GM13976 (cell line): ENCODE results near the gene CA5B.
"Not testable (repeated sequence)": the region's sequence is repeated elsewhere in the genome, so short reads cannot be mapped to it uniquely, and the experiment has no call there.

Source experiments
- DNase-seq: peaks from one replicate; pipeline ENCODE4 v3.0.0; 2012; ENCODE audit warnings: low spot score
- CTCF ChIP-seq: IDR thresholded peaks from 2 replicates; pipeline ENCODE4 v1.5.1; 2012; ENCODE audit warnings: borderline replicate concordance, mild to moderate bottlenecking; ENCODE audit not compliant: insufficient read depth; ENCODE audit errors: extremely low read depth, missing control alignments, control extremely low read depth
- in situ Hi-C: fragments of 300-500 bp; cut with MboI; formaldehyde crosslinking; loops from one replicate; pipeline ENCODE4 v1.12.0; 2022; ENCODE audit warnings: low sequenced_read_pairs, mixed read lengths, inconsistent platforms; ENCODE audit not compliant: unreplicated experiment

The CA5B gene

DNA sequence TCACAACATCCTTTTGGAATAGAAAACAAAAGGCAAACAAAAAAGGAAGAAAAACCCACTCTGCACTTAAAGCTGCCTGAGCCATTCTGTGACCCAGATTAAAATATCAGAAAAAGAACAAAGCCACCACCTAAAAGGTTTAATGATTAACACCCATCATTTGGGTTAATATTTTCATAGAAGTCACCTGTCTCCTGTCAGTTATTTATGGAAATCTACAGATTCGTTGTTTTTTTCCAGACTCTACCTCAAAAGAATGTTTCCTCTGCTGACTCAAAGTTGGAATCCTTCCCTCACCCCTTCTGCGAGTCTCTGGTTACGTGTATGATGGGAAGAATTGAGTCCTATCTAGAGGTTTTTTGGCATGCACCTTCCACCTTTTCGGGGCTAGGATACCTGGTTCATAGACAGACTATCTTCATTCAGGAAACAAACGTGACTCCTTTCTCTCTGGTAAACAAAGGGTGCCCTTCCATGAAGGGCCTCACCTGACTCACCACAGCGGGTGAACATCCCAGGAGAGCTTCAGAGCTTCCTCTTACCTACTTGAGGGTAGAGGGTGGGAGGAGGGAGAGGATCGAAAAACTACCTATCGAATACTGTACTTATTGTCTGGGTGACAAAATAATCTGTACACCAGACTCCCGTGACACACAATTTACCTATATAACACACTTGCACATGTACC is 19.6 kb upstream of the CA5B start:
- DNase-seq: no peak
- in situ Hi-C loops: no loop called here
- TF ChIP-seq CTCF: no peak

GRCh38 chrX:15719324-15719968 is 18.6 kb upstream of the CA5B start:
- no peak for DNase-seq
- in situ Hi-C loops: no loop called here
- TF ChIP-seq CTCF: no peak

DNA sequence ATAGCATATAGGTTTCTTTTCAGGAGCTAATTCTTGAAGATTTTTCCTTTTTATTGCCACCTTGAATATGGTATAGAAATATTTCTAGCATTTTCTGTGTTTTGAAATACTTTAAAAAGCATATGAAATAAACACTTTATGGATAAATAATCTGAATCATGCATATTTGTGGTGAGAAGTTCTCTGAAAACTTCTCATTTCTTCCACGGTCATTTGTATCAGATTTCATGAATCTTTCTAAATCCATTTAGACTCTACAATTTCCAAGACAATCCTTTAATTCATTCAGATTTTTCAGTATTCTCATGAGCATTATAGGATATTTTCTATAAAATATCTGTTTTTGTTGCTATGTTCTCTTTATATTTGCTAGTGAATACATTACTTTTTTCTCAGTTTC is 16.2 kb upstream of the CA5B start:
- in situ Hi-C loops: no loop called here
- TF ChIP-seq CTCF: no peak
- DNase-seq: no peak

GRCh38 chrX:15723887-15724517 is 14.1 kb upstream of the CA5B start:
- TF ChIP-seq CTCF: no peak
- DNase-seq: no peak
- in situ Hi-C loops: no loop called here

DNA sequence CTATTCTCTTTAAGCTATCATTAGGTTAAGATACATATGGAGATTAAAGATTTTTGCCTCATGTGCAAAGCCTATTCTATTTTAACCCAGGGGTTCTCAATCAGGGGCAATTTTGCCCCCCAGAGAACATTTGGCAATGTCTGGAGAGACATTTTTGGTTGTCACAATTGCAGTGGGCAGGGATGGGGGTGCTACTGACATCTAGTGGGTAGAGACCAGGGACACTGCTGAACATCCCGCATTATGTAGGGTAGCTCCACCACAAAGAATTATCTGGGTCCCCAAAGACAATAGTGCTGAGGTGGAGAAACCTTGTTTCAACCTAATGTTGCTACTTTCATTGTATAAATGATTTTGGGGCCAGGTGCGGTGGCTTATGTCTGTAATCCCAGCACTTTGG is 13.2 kb upstream of the CA5B start:
- DNase-seq: no peak
- in situ Hi-C loops: no loop called here
- TF ChIP-seq CTCF: no peak

- DNase-seq, in situ Hi-C loops: not testable (repeated sequence)
Observed at GRCh38 chrX:15731368-15731767, 6.7 kb upstream of the CA5B start.

DNA sequence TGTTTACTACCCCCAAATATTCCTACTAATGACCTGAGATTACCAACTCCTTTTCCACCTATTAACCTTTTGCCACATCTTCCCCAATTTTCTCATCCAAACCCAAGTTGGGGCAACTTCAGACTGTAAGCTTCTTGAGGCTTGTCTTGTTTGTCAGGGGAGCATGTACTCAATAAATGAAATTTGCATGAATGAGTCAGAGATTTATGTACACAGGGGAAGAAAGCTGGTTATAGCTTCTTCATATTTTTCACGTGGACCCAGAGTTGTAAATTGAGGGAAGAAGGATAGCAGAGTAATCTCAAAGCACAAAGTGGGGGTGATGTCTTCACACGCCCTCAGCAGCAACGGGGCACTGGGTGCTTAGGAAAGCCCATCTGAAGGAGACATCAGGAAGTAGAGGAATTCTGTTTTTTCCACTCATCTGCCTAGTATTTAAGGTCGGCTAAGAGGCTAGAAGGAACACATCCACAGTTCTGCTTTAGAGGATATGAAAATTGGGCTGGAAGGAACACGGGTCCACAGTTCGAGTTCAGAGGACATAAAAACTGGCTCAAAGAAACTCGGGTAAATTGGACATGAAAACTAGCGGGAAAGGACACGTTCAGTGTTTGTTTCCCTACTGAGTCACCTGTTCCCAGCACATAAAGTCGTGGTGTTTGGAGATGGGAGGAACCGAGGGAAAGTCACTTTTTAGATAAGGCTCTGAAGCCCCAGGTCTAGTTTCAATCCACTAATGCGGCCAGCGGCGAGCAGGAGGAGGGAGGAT is 696 bp upstream of the CA5B start:
- in situ Hi-C loops: no loop called here
- TF ChIP-seq CTCF: no peak
- DNase-seq: no peak
